ENCODE data around the gene MMP28.

DNA sequence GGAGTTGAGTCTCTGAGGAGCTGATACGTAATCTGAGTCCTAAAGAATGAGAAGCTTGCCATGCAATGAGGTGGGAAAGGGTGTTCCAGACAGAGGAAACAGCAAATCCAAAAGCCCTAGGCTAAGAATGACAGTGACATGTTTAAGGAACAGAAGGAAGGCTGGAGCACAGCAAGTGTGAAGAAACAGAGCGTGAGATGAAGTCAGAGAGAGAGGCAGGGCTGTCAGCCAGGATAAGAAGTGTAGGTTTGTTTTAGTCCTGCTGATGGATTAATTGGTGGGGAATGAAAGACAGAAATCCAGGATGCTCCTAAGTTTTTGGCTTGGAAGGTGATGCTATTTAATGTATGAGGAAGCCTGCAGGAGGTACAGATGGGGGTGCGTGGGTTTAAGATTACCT, 14.5 kb downstream of the MMP28 start:
- TF ChIP-seq CTCF (conservative IDR thresholded peaks at IDR 0.05; ENCODE audit: low read length) (no peak), EZH2phosphoT487 (IDR thresholded peaks at IDR 0.05; ENCODE audit: borderline replicate concordance, low read depth, low read length) (no peak)
